WTC11 (cell line): ENCODE results near the gene CAMK2D. TPM values are rescaled to one million over a fixed set of nuclear protein-coding genes. Genes with fewer than 3 reads are reported as not detected.

Experiments
- ATAC-seq: fragments of 200-7000 bp; cut with Tn5 transposase; 2 replicates; pipeline ENCODE4 v1.10.0; 2021; ENCODE audit warnings: mild to moderate bottlenecking, moderate library complexity
- CTCF ChIA-PET: fragments of 300-600 bp; sonication (Branson Sonifier 250); formaldehyde crosslinking; loops from one replicate; lab custom pipeline; 2021; ENCODE audit warnings: antibody characterized with exemption; lab: Charles Lee
- POLR2A ChIA-PET: fragments of 350-600 bp; sonication (Branson Sonifier 250); formaldehyde crosslinking; loops from one replicate; lab custom pipeline; 2021; ENCODE audit warnings: antibody characterized with exemption; lab: Charles Lee
- DNase-seq: peaks from one replicate; pipeline ENCODE4 v3.0.0; 2021; ENCODE audit warnings: low spot score
- H3K27ac Mint-ChIP-seq: 2 replicates; pipeline ENCODE4 v1.8.0; 2021; ENCODE audit warnings: mixed read lengths
- H3K27me3 Mint-ChIP-seq: 2 replicates; pipeline ENCODE4 v1.8.0; 2021; ENCODE audit warnings: low read depth, mild to moderate bottlenecking, moderate library complexity, mixed read lengths
- H3K36me3 Mint-ChIP-seq: 2 replicates; pipeline ENCODE4 v1.8.0; 2021; ENCODE audit warnings: mixed read lengths
- H3K4me1 Mint-ChIP-seq: 2 replicates; pipeline ENCODE4 v1.8.0; 2022; ENCODE audit warnings: mixed read lengths
- H3K4me3 Mint-ChIP-seq: 2 replicates; pipeline ENCODE4 v1.8.0; 2021; ENCODE audit warnings: mild to moderate bottlenecking, moderate library complexity, mixed read lengths
- H3K9me3 Mint-ChIP-seq: 2 replicates; pipeline ENCODE4 v1.8.0; 2021; ENCODE audit warnings: mixed read lengths
- ELF4 ChIP-seq: sonication (generic); formaldehyde crosslinking; IDR thresholded peaks from 2 replicates; pipeline ENCODE4 v1.8.1; 2022; ENCODE audit warnings: low read depth, mild to moderate bottlenecking, moderate library complexity, missing genetic modification reagents
- MYBL2 ChIP-seq: sonication (generic); formaldehyde crosslinking; IDR thresholded peaks from 2 replicates; pipeline ENCODE4 v1.8.1; 2023; ENCODE audit warnings: mild to moderate bottlenecking, moderate library complexity, missing genetic modification reagents
- OVOL2 ChIP-seq: fragments of 250-450 bp; sonication (Bioruptor Pico); IDR thresholded peaks from 2 replicates; pipeline ENCODE4 v1.9.0; 2021; ENCODE audit warnings: mild to moderate bottlenecking, borderline replicate concordance
- SMAD3 ChIP-seq: sonication (generic); formaldehyde crosslinking; IDR thresholded peaks from 2 replicates; pipeline ENCODE4 v1.8.0; 2022; ENCODE audit warnings: missing genetic modification reagents, mild to moderate bottlenecking, borderline replicate concordance
- ZNF317 ChIP-seq: sonication (generic); formaldehyde crosslinking; IDR thresholded peaks from 2 replicates; pipeline ENCODE4 v1.8.1; 2023; ENCODE audit warnings: low read depth, mild to moderate bottlenecking, moderate library complexity, missing genetic modification reagents, borderline replicate concordance
- total RNA-seq: library from RNA; stranded (reverse); gene quantifications from 3 replicates; pipeline ENCODE4 v1.2.3, GENCODE V29; 2021
- TF ChIP-seq, protein P1 (sequence below): sonication (generic); formaldehyde crosslinking; IDR thresholded peaks from 2 replicates; pipeline ENCODE4 v1.8.1; 2023; ENCODE audit warnings: mild to moderate bottlenecking, missing genetic modification reagents
- TF ChIP-seq, protein P2 (sequence below): fragments of 250-450 bp; sonication (Bioruptor Pico); IDR thresholded peaks from 2 replicates; pipeline ENCODE4 v1.9.0; 2021; ENCODE audit warnings: mild to moderate bottlenecking, borderline replicate concordance
- TF ChIP-seq, protein P3 (sequence below): sonication (generic); formaldehyde crosslinking; conservative IDR thresholded peaks from 2 replicates; pipeline ENCODE4 v1.8.1; 2023; ENCODE audit warnings: mild to moderate bottlenecking, low read depth, missing genetic modification reagents, moderate library complexity
- TF ChIP-seq, protein P4 (sequence below): sonication (generic); formaldehyde crosslinking; IDR thresholded peaks from 2 replicates; pipeline ENCODE4 v1.8.1; 2023; ENCODE audit warnings: mild to moderate bottlenecking, missing genetic modification reagents, moderate library complexity

CAMK2D gene
- total RNA-seq, 1 experiment from 2014 or later: 16.5 TPM

DNA sequence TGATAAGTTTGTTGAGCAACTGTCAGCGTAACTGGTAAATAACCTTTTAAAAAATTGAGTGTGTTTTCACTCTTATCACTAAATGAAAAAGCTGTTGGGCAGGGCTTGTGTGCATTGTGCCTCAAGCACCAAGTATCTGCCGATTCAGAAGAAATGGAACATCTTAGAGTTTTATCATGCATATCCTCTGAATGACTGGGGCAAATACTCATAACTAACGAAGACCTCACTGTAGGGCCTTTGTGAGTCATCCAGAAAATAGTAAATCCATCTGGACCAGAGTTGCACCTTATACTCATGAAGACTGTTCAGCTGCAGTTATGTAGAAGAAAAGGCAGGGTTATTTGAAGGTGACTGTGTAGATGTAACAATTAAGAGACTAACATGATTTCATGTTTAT lies 222.1 kb downstream of the CAMK2D start (continued):
- TF ChIP-seq, protein P1, sequence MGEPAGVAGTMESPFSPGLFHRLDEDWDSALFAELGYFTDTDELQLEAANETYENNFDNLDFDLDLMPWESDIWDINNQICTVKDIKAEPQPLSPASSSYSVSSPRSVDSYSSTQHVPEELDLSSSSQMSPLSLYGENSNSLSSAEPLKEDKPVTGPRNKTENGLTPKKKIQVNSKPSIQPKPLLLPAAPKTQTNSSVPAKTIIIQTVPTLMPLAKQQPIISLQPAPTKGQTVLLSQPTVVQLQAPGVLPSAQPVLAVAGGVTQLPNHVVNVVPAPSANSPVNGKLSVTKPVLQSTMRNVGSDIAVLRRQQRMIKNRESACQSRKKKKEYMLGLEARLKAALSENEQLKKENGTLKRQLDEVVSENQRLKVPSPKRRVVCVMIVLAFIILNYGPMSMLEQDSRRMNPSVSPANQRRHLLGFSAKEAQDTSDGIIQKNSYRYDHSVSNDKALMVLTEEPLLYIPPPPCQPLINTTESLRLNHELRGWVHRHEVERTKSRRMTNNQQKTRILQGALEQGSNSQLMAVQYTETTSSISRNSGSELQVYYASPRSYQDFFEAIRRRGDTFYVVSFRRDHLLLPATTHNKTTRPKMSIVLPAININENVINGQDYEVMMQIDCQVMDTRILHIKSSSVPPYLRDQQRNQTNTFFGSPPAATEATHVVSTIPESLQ: no peak
- TF ChIP-seq SMAD3 (CRISPR knock-in tag): no peak
- no peak for TF ChIP-seq ZNF317

DNA sequence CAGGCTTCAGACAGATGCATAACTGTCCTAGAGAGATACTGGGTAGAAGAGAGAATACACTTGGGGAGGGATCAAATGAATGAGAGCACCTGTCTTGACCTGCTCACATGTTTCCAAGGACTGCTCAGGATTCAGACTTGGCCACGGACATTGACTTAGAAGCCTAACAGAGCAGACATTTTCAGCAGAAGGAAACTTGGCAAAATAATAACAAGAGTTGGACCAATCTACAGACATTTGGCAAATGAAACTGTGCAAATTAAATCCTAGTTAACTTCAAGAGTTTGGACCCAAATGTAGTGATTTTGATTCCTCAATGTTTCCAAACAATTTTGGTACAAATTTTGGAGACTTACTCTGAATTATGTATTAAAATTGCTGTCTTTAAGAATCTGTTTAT lies 223.9 kb downstream of the CAMK2D start:
- Mint-ChIP-seq H3K9me3 (peaks cover under 1% of the 10 kb centered on the region), H3K4me1 (peaks cover 10% of the 10 kb centered on the region), H3K27ac (no peak overlapping the region), H3K36me3 (no peaks in the 10 kb centered on the region), H3K4me3 (no peak overlapping the region), H3K27me3 (no peaks in the 10 kb centered on the region)
- DNase-seq (no peak), ATAC-seq (no peak)
- ChIA-PET POLR2A (no interaction called here), CTCF (no interaction called here)
- TF ChIP-seq ELF4: no peak
- no peak for TF ChIP-seq MYBL2
- TF ChIP-seq SMAD3 (CRISPR knock-in tag): no peak

DNA sequence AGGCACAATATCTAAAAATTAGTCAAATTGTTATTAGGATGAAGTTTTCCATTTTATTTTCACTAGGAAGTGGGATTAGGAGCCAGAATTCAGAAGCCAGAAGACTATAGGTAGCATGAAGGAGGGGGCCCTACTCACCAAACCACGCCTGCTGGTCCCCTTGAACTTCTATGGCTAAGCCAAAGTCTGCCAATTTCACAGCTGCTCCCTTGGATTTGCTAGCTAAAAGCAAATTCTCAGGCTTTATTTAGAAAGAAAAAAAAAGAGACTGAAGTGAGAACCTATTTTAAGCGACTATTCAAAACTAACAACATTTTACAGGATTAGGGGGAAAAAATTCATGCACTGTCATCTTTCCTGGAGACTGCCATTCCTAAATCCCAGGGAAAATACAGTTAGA lies 224.3 kb downstream of the CAMK2D start:
- CTCF ChIA-PET: no interaction called here
- Mint-ChIP-seq H3K36me3 (no peaks in the 10 kb centered on the region), H3K4me1 (peaks cover 10% of the 10 kb centered on the region), H3K9me3 (no peaks in the 10 kb centered on the region), H3K27ac (no peak overlapping the region), H3K4me3 (no peak overlapping the region), H3K27me3 (no peaks in the 10 kb centered on the region)
- ATAC-seq: no peak
- POLR2A ChIA-PET: no interaction called here
- TF ChIP-seq, protein P2, sequence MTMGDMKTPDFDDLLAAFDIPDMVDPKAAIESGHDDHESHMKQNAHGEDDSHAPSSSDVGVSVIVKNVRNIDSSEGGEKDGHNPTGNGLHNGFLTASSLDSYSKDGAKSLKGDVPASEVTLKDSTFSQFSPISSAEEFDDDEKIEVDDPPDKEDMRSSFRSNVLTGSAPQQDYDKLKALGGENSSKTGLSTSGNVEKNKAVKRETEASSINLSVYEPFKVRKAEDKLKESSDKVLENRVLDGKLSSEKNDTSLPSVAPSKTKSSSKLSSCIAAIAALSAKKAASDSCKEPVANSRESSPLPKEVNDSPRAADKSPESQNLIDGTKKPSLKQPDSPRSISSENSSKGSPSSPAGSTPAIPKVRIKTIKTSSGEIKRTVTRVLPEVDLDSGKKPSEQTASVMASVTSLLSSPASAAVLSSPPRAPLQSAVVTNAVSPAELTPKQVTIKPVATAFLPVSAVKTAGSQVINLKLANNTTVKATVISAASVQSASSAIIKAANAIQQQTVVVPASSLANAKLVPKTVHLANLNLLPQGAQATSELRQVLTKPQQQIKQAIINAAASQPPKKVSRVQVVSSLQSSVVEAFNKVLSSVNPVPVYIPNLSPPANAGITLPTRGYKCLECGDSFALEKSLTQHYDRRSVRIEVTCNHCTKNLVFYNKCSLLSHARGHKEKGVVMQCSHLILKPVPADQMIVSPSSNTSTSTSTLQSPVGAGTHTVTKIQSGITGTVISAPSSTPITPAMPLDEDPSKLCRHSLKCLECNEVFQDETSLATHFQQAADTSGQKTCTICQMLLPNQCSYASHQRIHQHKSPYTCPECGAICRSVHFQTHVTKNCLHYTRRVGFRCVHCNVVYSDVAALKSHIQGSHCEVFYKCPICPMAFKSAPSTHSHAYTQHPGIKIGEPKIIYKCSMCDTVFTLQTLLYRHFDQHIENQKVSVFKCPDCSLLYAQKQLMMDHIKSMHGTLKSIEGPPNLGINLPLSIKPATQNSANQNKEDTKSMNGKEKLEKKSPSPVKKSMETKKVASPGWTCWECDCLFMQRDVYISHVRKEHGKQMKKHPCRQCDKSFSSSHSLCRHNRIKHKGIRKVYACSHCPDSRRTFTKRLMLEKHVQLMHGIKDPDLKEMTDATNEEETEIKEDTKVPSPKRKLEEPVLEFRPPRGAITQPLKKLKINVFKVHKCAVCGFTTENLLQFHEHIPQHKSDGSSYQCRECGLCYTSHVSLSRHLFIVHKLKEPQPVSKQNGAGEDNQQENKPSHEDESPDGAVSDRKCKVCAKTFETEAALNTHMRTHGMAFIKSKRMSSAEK (CRISPR knock-in tag): no peak
- DNase-seq: no peak

DNA sequence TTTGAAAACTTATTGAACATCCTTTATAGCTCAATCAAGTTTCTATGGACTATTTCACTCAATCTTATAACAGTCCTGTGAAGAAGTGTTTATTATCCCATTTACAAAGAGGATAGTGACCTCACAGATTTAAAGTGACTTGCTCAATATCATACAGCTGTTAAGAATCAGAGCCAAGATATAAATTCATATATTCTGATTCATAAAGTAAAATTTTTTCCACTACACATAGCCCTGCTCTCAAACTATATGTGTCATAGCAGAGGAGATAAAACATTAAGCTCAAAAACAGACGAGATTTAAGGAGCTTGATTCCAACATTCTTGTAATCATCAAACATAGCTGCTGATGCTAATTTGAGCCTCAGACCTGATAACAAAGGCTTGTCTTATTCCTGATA lies 226.8 kb downstream of the CAMK2D start:
- Mint-ChIP-seq H3K27me3 (no peaks in the 10 kb centered on the region), H3K36me3 (no peaks in the 10 kb centered on the region), H3K27ac (no peak overlapping the region), H3K9me3 (no peaks in the 10 kb centered on the region), H3K4me3 (no peak overlapping the region), H3K4me1 (peaks cover 10% of the 10 kb centered on the region)
- TF ChIP-seq, protein P3, sequence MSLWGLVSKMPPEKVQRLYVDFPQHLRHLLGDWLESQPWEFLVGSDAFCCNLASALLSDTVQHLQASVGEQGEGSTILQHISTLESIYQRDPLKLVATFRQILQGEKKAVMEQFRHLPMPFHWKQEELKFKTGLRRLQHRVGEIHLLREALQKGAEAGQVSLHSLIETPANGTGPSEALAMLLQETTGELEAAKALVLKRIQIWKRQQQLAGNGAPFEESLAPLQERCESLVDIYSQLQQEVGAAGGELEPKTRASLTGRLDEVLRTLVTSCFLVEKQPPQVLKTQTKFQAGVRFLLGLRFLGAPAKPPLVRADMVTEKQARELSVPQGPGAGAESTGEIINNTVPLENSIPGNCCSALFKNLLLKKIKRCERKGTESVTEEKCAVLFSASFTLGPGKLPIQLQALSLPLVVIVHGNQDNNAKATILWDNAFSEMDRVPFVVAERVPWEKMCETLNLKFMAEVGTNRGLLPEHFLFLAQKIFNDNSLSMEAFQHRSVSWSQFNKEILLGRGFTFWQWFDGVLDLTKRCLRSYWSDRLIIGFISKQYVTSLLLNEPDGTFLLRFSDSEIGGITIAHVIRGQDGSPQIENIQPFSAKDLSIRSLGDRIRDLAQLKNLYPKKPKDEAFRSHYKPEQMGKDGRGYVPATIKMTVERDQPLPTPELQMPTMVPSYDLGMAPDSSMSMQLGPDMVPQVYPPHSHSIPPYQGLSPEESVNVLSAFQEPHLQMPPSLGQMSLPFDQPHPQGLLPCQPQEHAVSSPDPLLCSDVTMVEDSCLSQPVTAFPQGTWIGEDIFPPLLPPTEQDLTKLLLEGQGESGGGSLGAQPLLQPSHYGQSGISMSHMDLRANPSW (CRISPR knock-in tag): no peak
- TF ChIP-seq OVOL2 (CRISPR knock-in tag): no peak
- TF ChIP-seq, protein P4, sequence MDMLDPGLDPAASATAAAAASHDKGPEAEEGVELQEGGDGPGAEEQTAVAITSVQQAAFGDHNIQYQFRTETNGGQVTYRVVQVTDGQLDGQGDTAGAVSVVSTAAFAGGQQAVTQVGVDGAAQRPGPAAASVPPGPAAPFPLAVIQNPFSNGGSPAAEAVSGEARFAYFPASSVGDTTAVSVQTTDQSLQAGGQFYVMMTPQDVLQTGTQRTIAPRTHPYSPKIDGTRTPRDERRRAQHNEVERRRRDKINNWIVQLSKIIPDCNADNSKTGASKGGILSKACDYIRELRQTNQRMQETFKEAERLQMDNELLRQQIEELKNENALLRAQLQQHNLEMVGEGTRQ: no peak
- ChIA-PET POLR2A (interaction anchor here (0.7 kb wide), 1 partner anchor 12 kb away, joined by 3 read pairs; no protein-coding TSS in a partner anchor), CTCF (interaction anchor here (1.2 to 3.3 kb wide), 2 partner anchors 13 to 140 kb away, joined by 3 to 16 read pairs; no protein-coding TSS in a partner anchor)
- ATAC-seq: no peak
- DNase-seq: no peak
